GM12878 (cell line): Measurements from ENCODE around the gene POLRMT. TPM values are rescaled to one million over a fixed set of nuclear protein-coding genes. Genes with fewer than 3 reads are reported as not detected.

ENCODE experiments used
- ATAC-seq: fragments of 200-7000 bp; cut with Tn5 transposase; 3 replicates; pipeline ENCODE4 v1.9.1; 2020; ENCODE audit warnings: mild to moderate bottlenecking, moderate library complexity
- BruUV-seq: library from RNA; stranded (reverse); fragments of 400-500 nt; replicated peaks from 2 replicates; lab custom pipeline; 2021; lab: Mats Ljungman, UMichigan
- CTCF ChIA-PET: fragments of 300-600 bp; sonication (Branson Sonifier 250); formaldehyde crosslinking; extraction: SDS; loops from one replicate; lab custom pipeline; 2021; ENCODE audit warnings: inconsistent platforms; lab: Yijun Ruan, JAX
- POLR2A ChIA-PET: fragments of 350-600 bp; formaldehyde crosslinking; extraction: SDS; loops from one replicate; lab custom pipeline; 2021; ENCODE audit warnings: inconsistent platforms; lab: Charles Lee
- RAD21 ChIA-PET: fragments of 300-600 bp; sonication (Branson Sonifier 250); formaldehyde crosslinking; loops from one replicate; lab custom pipeline; 2023; ENCODE audit warnings: antibody characterized with exemption; ENCODE audit not compliant: unreplicated experiment; lab: Charles Lee
- SMC1A ChIA-PET: fragments of 300-600 bp; sonication (Branson Sonifier 250); formaldehyde crosslinking; loops from one replicate; lab custom pipeline; 2023; ENCODE audit not compliant: unreplicated experiment, uncharacterized antibody; lab: Charles Lee
- DNase-seq: peaks from one replicate; pipeline ENCODE4 v3.0.0-alpha.2; 2011; ENCODE audit warnings: low read depth, low spot score
- FAIRE-seq: peaks from 3 replicates; lab custom pipeline; 2011; peaks lifted over from hg19 to GRCh38; lab: Jason Lieb, UNC
- H2AFZ ChIP-seq: 2 replicates; pipeline ENCODE4 v1.6.0; 2011; ENCODE audit warnings: low read depth, low read length, control low read depth; ENCODE audit not compliant: control insufficient read depth
- H3K27ac ChIP-seq: 2 replicates; pipeline ENCODE4 v1.5.1; 2011; ENCODE audit warnings: control low read depth; ENCODE audit not compliant: control insufficient read depth, insufficient read depth
- H3K27me3 ChIP-seq, 2 experiments: replicated peaks in 1 of 2; 2 replicates each; pipeline versions ENCODE4 v1.6.0 to v1.6.1; 2011; ENCODE audit warnings: low read length in 1 of 2; ENCODE audit not compliant: control insufficient read depth in 2 of 2, insufficient read depth in 2 of 2
- H3K36me3 ChIP-seq, 2 experiments: 2 replicates each; pipeline ENCODE4 v1.5.1; 2011; ENCODE audit warnings: low read length in 1 of 2; ENCODE audit not compliant: control insufficient read depth in 2 of 2, insufficient read depth in 2 of 2
- H3K4me1 ChIP-seq: 2 replicates; pipeline ENCODE4 v1.6.1; 2011; ENCODE audit warnings: mild to moderate bottlenecking, low read length, moderate library complexity, mixed read lengths; ENCODE audit not compliant: control insufficient read depth, insufficient read depth
- H3K4me2 ChIP-seq: 2 replicates; pipeline ENCODE4 v1.6.0; 2011; ENCODE audit warnings: control low read depth; ENCODE audit not compliant: control insufficient read depth, insufficient read depth
- H3K4me3 ChIP-seq: fragments of 200-600 bp; sonication (generic); 2 replicates; pipeline ENCODE4 v1.5.1; 2016
- H3K79me2 ChIP-seq: 2 replicates; pipeline ENCODE4 v1.6.0; 2011; ENCODE audit warnings: low read length; ENCODE audit not compliant: control insufficient read depth, insufficient read depth
- H3K9ac ChIP-seq: 2 replicates; pipeline ENCODE4 v1.8.0; 2011; ENCODE audit warnings: low read length, control low read depth, mixed read lengths; ENCODE audit not compliant: control insufficient read depth, insufficient read depth
- H3K9me3 ChIP-seq: replicated peaks from 3 replicates; pipeline ENCODE4 v1.5.1; 2011; ENCODE audit warnings: mild to moderate bottlenecking, low read length; ENCODE audit not compliant: control insufficient read depth, insufficient read depth
- H4K20me1 ChIP-seq: 2 replicates; pipeline ENCODE4 v1.6.0; 2011; ENCODE audit not compliant: control insufficient read depth, insufficient read depth
- IKZF2 ChIP-seq, 2 experiments: fragments of 450-650 bp; IDR thresholded peaks; 2 replicates each; pipeline ENCODE4 v1.6.1; 2017; ENCODE audit warnings: mild to moderate bottlenecking in 2 of 2, moderate library complexity in 2 of 2
- MYC ChIP-seq: IDR thresholded peaks from 2 replicates; pipeline ENCODE4 v1.6.1; 2011; ENCODE audit warnings: mild to moderate bottlenecking, low read length, moderate library complexity, inconsistent platforms; ENCODE audit not compliant: insufficient read depth, insufficient replicate concordance, insufficient read length, severe bottlenecking
- TCF7 ChIP-seq: IDR thresholded peaks from 2 replicates; pipeline ENCODE4 v1.6.1; 2014; ENCODE audit warnings: antibody characterized with exemption, borderline replicate concordance
- WGBS: methylation state at CpG from one replicate; pipeline ENCODE4 v1.1.6; 2016; ENCODE audit warnings: low lambda C conversion rate; ENCODE audit not compliant: insufficient replicate concordance, insufficient coverage; ENCODE audit errors: missing lambda C conversion rate; 5-methylcytosine and 5-hydroxymethylcytosine counted together
- in situ Hi-C: fragments of 300-500 bp; cut with MboI; formaldehyde crosslinking; loops from 9 replicates; pipeline ENCODE4 v1.14.3; 2018; ENCODE audit warnings: mixed read lengths
- intact Hi-C: fragments of 100-400 bp; cut with micrococcal nuclease; formaldehyde crosslinking; loops from one replicate; pipeline ENCODE4 v1.14.2; 2022; ENCODE audit not compliant: unreplicated experiment
- polyA plus RNA-seq, 11 experiments: library from polyadenylated mRNA; depleted of rRNA in 4 of 11; unstranded in 6 of 11; stranded (reverse) in 5 of 11; fragments of >200 nt; fragmentation: Nextera tagmentation in 4 of 11; fragmentation: Illumina TruSeq in 1 of 11; extraction: Ambion mirVana in 4 of 11; extraction: Trizol in 1 of 11; gene quantifications; 1 replicate in 1 of 11; 2 replicates in 10 of 11; pipeline versions ENCODE4 v1.2.1 to v1.2.3, GENCODE V29; 2011 to 2016; ENCODE audit warnings: inconsistent platforms in 2 of 11, missing spikeins in 2 of 11, low read depth in 1 of 11
- total RNA-seq, 4 experiments: library from RNA; depleted of rRNA in 3 of 4; stranded (reverse); fragments of >200 nt in 3 of 4; fragmentation: Illumina TruSeq in 1 of 4; extraction: Trizol in 1 of 4; gene quantifications; 2 replicates each; pipeline versions ENCODE4 v1.2.1 to v1.2.3, GENCODE V29; 2013 to 2021
- TF ChIP-seq, protein P1 (sequence below): fragments of 150-350 bp; IDR thresholded peaks from 2 replicates; pipeline ENCODE4 v1.6.1; 2016; ENCODE audit warnings: low read depth, low read length
- TF ChIP-seq, protein P2 (sequence below): fragments of 450-650 bp; IDR thresholded peaks from 2 replicates; pipeline ENCODE4 v1.6.1; 2018; ENCODE audit warnings: borderline replicate concordance, mild to moderate bottlenecking; ENCODE audit not compliant: partially characterized antibody

POLRMT gene
- total and polyA plus RNA-seq, 10 of the 15 experiments (the other 5 are each of a cell fraction or from before 2014, with no cell fraction given) = 9.9 to 57.6 (median 34.6) TPM

DNA sequence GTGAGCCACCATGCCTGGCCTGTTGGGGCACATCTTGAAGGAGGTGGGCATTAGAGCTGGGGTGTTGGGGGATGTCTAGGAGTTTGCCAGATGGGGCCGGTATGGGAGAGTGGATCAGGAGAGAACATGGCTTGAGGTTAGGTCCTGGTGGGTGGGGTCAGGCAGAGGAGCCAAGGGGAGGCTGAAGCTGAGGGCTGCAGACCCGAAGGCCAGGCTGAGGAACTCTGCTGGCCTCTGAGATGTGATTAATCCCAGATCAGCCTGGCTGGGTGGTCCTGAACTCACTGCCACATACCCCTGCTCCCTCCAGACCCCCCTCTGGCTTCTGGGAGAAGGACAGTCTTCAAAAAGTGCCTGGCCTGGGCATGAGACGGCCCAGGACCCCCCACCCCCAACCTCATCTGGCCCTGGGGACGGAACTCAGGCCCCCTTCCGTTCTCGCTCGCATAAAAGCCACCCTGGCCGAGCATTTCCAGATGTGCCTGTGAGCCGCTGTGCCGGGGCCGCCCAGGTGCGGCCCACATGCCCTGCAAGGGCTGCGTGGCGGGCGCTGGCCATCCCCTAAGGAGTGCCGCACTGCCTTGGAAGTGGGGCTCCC is 45.6 kb upstream of the POLRMT start:
- H3K27ac ChIP-seq = no peak overlapping the region
- RAD21 ChIA-PET = interaction anchor here (1.5 to 2.0 kb wide), 2 partner anchors 15 to 104 kb away, joined by 4 to 8 read pairs; partner anchors contain the start of gene RNF126
- TF ChIP-seq MYC (no peak), TCF7 (no peak), IKZF2 (IDR thresholded peaks at IDR 0.05) (no peak)
- TF ChIP-seq, protein P1, sequence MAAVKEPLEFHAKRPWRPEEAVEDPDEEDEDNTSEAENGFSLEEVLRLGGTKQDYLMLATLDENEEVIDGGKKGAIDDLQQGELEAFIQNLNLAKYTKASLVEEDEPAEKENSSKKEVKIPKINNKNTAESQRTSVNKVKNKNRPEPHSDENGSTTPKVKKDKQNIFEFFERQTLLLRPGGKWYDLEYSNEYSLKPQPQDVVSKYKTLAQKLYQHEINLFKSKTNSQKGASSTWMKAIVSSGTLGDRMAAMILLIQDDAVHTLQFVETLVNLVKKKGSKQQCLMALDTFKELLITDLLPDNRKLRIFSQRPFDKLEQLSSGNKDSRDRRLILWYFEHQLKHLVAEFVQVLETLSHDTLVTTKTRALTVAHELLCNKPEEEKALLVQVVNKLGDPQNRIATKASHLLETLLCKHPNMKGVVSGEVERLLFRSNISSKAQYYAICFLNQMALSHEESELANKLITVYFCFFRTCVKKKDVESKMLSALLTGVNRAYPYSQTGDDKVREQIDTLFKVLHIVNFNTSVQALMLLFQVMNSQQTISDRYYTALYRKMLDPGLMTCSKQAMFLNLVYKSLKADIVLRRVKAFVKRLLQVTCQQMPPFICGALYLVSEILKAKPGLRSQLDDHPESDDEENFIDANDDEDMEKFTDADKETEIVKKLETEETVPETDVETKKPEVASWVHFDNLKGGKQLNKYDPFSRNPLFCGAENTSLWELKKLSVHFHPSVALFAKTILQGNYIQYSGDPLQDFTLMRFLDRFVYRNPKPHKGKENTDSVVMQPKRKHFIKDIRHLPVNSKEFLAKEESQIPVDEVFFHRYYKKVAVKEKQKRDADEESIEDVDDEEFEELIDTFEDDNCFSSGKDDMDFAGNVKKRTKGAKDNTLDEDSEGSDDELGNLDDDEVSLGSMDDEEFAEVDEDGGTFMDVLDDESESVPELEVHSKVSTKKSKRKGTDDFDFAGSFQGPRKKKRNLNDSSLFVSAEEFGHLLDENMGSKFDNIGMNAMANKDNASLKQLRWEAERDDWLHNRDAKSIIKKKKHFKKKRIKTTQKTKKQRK = no peak
- TF ChIP-seq, protein P2, sequence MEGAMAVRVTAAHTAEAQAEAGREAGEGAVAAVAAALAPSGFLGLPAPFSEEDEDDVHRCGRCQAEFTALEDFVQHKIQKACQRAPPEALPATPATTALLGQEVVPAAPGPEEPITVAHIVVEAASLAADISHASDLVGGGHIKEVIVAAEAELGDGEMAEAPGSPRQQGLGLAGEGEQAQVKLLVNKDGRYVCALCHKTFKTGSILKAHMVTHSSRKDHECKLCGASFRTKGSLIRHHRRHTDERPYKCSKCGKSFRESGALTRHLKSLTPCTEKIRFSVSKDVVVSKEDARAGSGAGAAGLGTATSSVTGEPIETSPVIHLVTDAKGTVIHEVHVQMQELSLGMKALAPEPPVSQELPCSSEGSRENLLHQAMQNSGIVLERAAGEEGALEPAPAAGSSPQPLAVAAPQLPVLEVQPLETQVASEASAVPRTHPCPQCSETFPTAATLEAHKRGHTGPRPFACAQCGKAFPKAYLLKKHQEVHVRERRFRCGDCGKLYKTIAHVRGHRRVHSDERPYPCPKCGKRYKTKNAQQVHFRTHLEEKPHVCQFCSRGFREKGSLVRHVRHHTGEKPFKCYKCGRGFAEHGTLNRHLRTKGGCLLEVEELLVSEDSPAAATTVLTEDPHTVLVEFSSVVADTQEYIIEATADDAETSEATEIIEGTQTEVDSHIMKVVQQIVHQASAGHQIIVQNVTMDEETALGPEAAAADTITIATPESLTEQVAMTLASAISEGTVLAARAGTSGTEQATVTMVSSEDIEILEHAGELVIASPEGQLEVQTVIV = no peak
- peaks cover 22% of the 10 kb centered on the region for H3K4me1 ChIP-seq
- POLR2A ChIA-PET = interaction anchor here (0.8 to 1.9 kb wide), 3 partner anchors 9 to 166 kb away, joined by 3 to 5 read pairs (median 4); no protein-coding TSS in a partner anchor
- BruUV-seq = no TSS peak
- H3K9ac ChIP-seq = no peak overlapping the region
- no peaks in the 10 kb centered on the region for H3K27me3 ChIP-seq
- peak overlapping the region; percentile 89 for H3K4me2 ChIP-seq
- ATAC-seq (no peak), DNase-seq (no peak), FAIRE-seq (no peak)
- 96% methylated on average over 16 of the region's 16 CpGs for WGBS
- intact Hi-C loops = no loop called here
- H3K36me3 ChIP-seq = no peaks in the 10 kb centered on the region
- H2AFZ ChIP-seq = no peak overlapping the region
- in situ Hi-C loops = no loop called here
- H4K20me1 ChIP-seq = no peaks in the 10 kb centered on the region; the same call in 1 of the 2 replicates
- no peaks in the 10 kb centered on the region for H3K79me2 ChIP-seq
- no peaks in the 10 kb centered on the region for H3K9me3 ChIP-seq
- SMC1A ChIA-PET = interaction anchor here (0.8 to 1.4 kb wide), 2 partner anchors 44 to 55 kb away, joined by 3 to 5 read pairs; no protein-coding TSS in a partner anchor
- H3K4me3 ChIP-seq = peak overlapping the region; percentile 78
- CTCF ChIA-PET = interaction anchor here (1.0 to 1.3 kb wide), 4 partner anchors 10 to 58 kb away, joined by 3 to 4 read pairs (median 3); no protein-coding TSS in a partner anchor
